Testis (tissue), 2 donors: ENCODE data around the gene ZNF212.

Source experiments
- CTCF ChIP-seq, 3 experiments: fragments of 450-650 bp in 2 of 3; fragments of 200-600 bp in 1 of 3; sonication (generic) in 1 of 3; IDR thresholded peaks; one replicate each; pipeline ENCODE4 v1.5.1; 2016 to 2019; ENCODE audit warnings: antibody characterized with exemption in 3 of 3, mild to moderate bottlenecking in 2 of 3, moderate library complexity in 1 of 3
- POLR2A ChIP-seq: fragments of 450-650 bp; IDR thresholded peaks from one replicate; pipeline ENCODE4 v1.6.1; 2017; ENCODE audit warnings: antibody characterized with exemption, mild to moderate bottlenecking, moderate library complexity

- peak in 2 of 3 experiments; percentile 40 to 54 for TF ChIP-seq CTCF (IDR thresholded peaks at IDR 0.05)
- no peak for TF ChIP-seq POLR2A
These were observed 44.0 kb upstream of the ZNF212 start, which contains the start of gene ZNF282 for GRCh38 chr7:149195180-149196150.
